B cell (primary cell): ENCODE data around the gene CLCF1. TPM values are rescaled to one million over a fixed set of nuclear protein-coding genes. Genes with fewer than 3 reads are reported as not detected.

ENCODE experiments used
- ATAC-seq: fragments of 200-7000 bp; cut with Tn5 transposase; one replicate; pipeline ENCODE4 v1.10.0; 2021; ENCODE audit warnings: low read depth, mild to moderate bottlenecking, moderate number of reproducible peaks, moderate library complexity
- CTCF ChIA-PET: fragments of 350-600 bp; sonication (Branson Sonifier 250); formaldehyde crosslinking; loops from one replicate; lab custom pipeline; 2021; ENCODE audit warnings: antibody characterized with exemption, inconsistent platforms; lab: Charles Lee
- POLR2A ChIA-PET: fragments of 350-600 bp; sonication (Branson Sonifier 250); formaldehyde crosslinking; loops from one replicate; lab custom pipeline; 2021; ENCODE audit warnings: antibody characterized with exemption; lab: Charles Lee
- DNase-seq: peaks from one replicate; pipeline ENCODE4 v3.0.0; 2013
- H2AFZ ChIP-seq: 2 replicates; pipeline ENCODE4 v1.6.1; 2012; ENCODE audit warnings: mild to moderate bottlenecking, low read depth, low read length; ENCODE audit not compliant: insufficient read depth, poor library complexity, severe bottlenecking
- H3K27ac ChIP-seq, 2 donors: 1 replicate in 1 of 2; 2 replicates in 1 of 2; pipeline ENCODE4 v1.5.1; 2012 to 2013; ENCODE audit warnings: low read length in 2 of 2, mild to moderate bottlenecking in 2 of 2, moderate library complexity in 1 of 2
- H3K27me3 ChIP-seq, 4 experiments: fragments of 200-600 bp in 1 of 4; sonication (generic) in 1 of 4; replicated peaks in 1 of 4; 1 replicate in 2 of 4; 2 replicates in 2 of 4; pipeline versions ENCODE4 v1.6.1 to v1.7.0; 2013 to 2016; ENCODE audit warnings: low read length in 3 of 4, mild to moderate bottlenecking in 2 of 4, mixed read lengths in 1 of 4, moderate library complexity in 1 of 4; ENCODE audit not compliant: insufficient read depth in 4 of 4, control insufficient read depth in 3 of 4; ENCODE audit errors: control extremely low read depth in 1 of 4
- H3K36me3 ChIP-seq, 2 experiments: replicated peaks in 1 of 2; 1 replicate in 1 of 2; 2 replicates in 1 of 2; pipeline versions ENCODE4 v1.6.1 to v1.7.1; 2013; ENCODE audit warnings: low read length in 1 of 2; ENCODE audit not compliant: insufficient read depth in 2 of 2, control insufficient read depth in 1 of 2; ENCODE audit errors: control extremely low read depth in 1 of 2, extremely low read depth in 1 of 2
- H3K4me1 ChIP-seq, 2 donors: fragments of 200-600 bp in 1 of 2; sonication (generic) in 1 of 2; 1 replicate in 1 of 2; 2 replicates in 1 of 2; pipeline versions ENCODE4 v1.5.1 to v1.6.1; 2013 to 2017; ENCODE audit warnings: low read length in 2 of 2; ENCODE audit not compliant: control insufficient read depth in 2 of 2, insufficient read depth in 2 of 2
- H3K4me2 ChIP-seq: replicated peaks from 2 replicates; pipeline ENCODE3; 2012; ENCODE audit warnings: mild to moderate bottlenecking, low read depth, low read length; ENCODE audit not compliant: poor library complexity, severe bottlenecking
- H3K4me3 ChIP-seq, 5 experiments: fragments of 200-600 bp in 1 of 5; sonication (generic) in 1 of 5; 1 replicate in 3 of 5; 2 replicates in 2 of 5; pipeline versions ENCODE4 v1.5.1 to v1.7.0; 2011 to 2016; ENCODE audit warnings: low read length in 4 of 5, mild to moderate bottlenecking in 4 of 5, low read depth in 2 of 5, control low read depth in 1 of 5, moderate library complexity in 1 of 5; ENCODE audit not compliant: insufficient read depth in 1 of 5; ENCODE audit errors: control extremely low read depth in 1 of 5, extremely low read depth in 1 of 5
- H3K79me2 ChIP-seq: fragments of 200-600 bp; sonication (generic); one replicate; pipeline ENCODE4 v1.6.0; 2016; ENCODE audit warnings: low read length; ENCODE audit not compliant: control insufficient read depth, insufficient read depth
- H3K9ac ChIP-seq: fragments of 200-600 bp; sonication (generic); 2 replicates; pipeline ENCODE4 v1.6.1; 2017; ENCODE audit warnings: mild to moderate bottlenecking, low read length, moderate library complexity
- H3K9me3 ChIP-seq, 3 donors: one replicate each; pipeline versions ENCODE4 v1.6.1 to v1.7.1; 2013; ENCODE audit warnings: low read length in 2 of 3; ENCODE audit not compliant: control insufficient read depth in 2 of 3, insufficient read depth in 1 of 3; ENCODE audit errors: control extremely low read depth in 1 of 3
- H4K20me1 ChIP-seq: 2 replicates; pipeline ENCODE4 v1.6.0; 2012; ENCODE audit warnings: mild to moderate bottlenecking, low read length; ENCODE audit not compliant: insufficient read depth, control insufficient read depth, poor library complexity, severe bottlenecking
- H3K27ac Mint-ChIP-seq: one replicate; pipeline ENCODE4 v1.8.0; 2021; ENCODE audit warnings: mixed read lengths
- H3K27me3 Mint-ChIP-seq: one replicate; pipeline ENCODE4 v1.8.0; 2021; ENCODE audit warnings: mixed read lengths
- H3K4me1 Mint-ChIP-seq: one replicate; pipeline ENCODE4 v1.8.0; 2021; ENCODE audit warnings: mixed read lengths
- H3K4me3 Mint-ChIP-seq: one replicate; pipeline ENCODE4 v1.8.0; 2021; ENCODE audit warnings: mixed read lengths
- H3K9me3 Mint-ChIP-seq: one replicate; pipeline ENCODE4 v1.8.0; 2022; ENCODE audit warnings: mixed read lengths; ENCODE audit not compliant: insufficient read depth
- CTCF ChIP-seq: fragments of 200-600 bp; IDR thresholded peaks from one replicate; pipeline ENCODE4 v1.8.0; 2022; ENCODE audit warnings: antibody characterized with exemption, mild to moderate bottlenecking
- EZH2 ChIP-seq: IDR thresholded peaks from 2 replicates; pipeline ENCODE4 v1.6.1; 2012; ENCODE audit warnings: borderline replicate concordance, low read depth, mild to moderate bottlenecking, moderate library complexity, low read length; ENCODE audit not compliant: insufficient read depth, poor library complexity, severe bottlenecking
- WGBS: methylation state at CpG from one replicate; pipeline ENCODE4 v1.1.5; 2013; ENCODE audit warnings: missing lambda C conversion rate; ENCODE audit not compliant: insufficient coverage; 5-methylcytosine and 5-hydroxymethylcytosine counted together
- intact Hi-C: fragments of 100-400 bp; cut with micrococcal nuclease; formaldehyde crosslinking; loops from one replicate; pipeline ENCODE4 v1.10.0; 2022
- polyA plus RNA-seq: library from polyadenylated mRNA; depleted of rRNA; stranded (reverse); fragments of >200 nt; gene quantifications from 2 replicates; pipeline ENCODE4 v1.2.3, GENCODE V29; 2012
- total RNA-seq, 2 donors: library from RNA; stranded (reverse); fragments of 120-200 nt in 1 of 2; gene quantifications; 1 replicate in 1 of 2; 2 replicates in 1 of 2; pipeline versions ENCODE4 v1.2.3 to v1.2.4, GENCODE V29; 2013 to 2022

CLCF1 gene
- total and polyA plus RNA-seq, 2 donors (not counting 1 experiment from before 2014, with no cell fraction given), result 29.1 to 44.6 TPM

- H3K79me2 ChIP-seq, result peaks cover 54% of the 10 kb centered on the region
- Mint-ChIP-seq H3K4me3 (peak overlapping the region; percentile 7), H3K4me1 (peaks cover 49% of the 10 kb centered on the region), H3K9me3 (no peaks in the 10 kb centered on the region), H3K27me3 (no peaks in the 10 kb centered on the region), H3K27ac (peak overlapping the region; percentile 63)
- intact Hi-C loops, result no loop called here
- ChIA-PET CTCF (interaction anchor here (1.2 to 1.8 kb wide), 4 partner anchors 15 to 52 kb away, joined by 3 to 6 read pairs (median 4); no protein-coding TSS in a partner anchor), POLR2A (interaction anchor here (1.0 to 1.4 kb wide), 4 partner anchors 9 to 30 kb away, joined by 3 to 4 read pairs (median 3); partner anchors contain the start of gene RPS6KB2)
- peaks cover 0 to 2% (median 0%) of the 10 kb centered on the region in 3 donors for H3K9me3 ChIP-seq
- H3K4me2 ChIP-seq, result no peak overlapping the region
- peaks cover 30 to 49% of the 10 kb centered on the region in 2 donors for H3K4me1 ChIP-seq
- H3K27ac ChIP-seq, result no peak overlapping the region
- DNase-seq, result no peak
- TF ChIP-seq EZH2, result no peak
- no peak for TF ChIP-seq CTCF
- no peak overlapping the region for H2AFZ ChIP-seq
- no peak for ATAC-seq
- H3K9ac ChIP-seq, result no peak overlapping the region
- H4K20me1 ChIP-seq, result peaks cover 61% of the 10 kb centered on the region
- no peaks in the 10 kb centered on the region for H3K27me3 ChIP-seq
- peaks cover 2 to 49% of the 10 kb centered on the region in 2 experiments for H3K36me3 ChIP-seq
- 93% methylated on average over 19 of the region's 24 CpGs for WGBS
- no peak overlapping the region for H3K4me3 ChIP-seq
Measured at GRCh38 chr11:67397986-67398660, 24.7 kb upstream of the CLCF1 start.

GRCh38 chr11:67397536-67397935, 24.1 kb upstream of the CLCF1 start:
- Mint-ChIP-seq H3K9me3 (no peaks in the 10 kb centered on the region), H3K4me1 (peaks cover 50% of the 10 kb centered on the region), H3K27me3 (no peaks in the 10 kb centered on the region), H3K27ac (peak overlapping the region; percentile 20), H3K4me3 (no peak overlapping the region)
- ChIA-PET POLR2A (interaction anchor here (1.0 to 1.4 kb wide), 4 partner anchors 10 to 31 kb away, joined by 3 to 4 read pairs (median 3); partner anchors contain the start of gene RPS6KB2), CTCF (interaction anchor here (1.2 to 1.8 kb wide), 4 partner anchors 15 to 52 kb away, joined by 3 to 6 read pairs (median 4); no protein-coding TSS in a partner anchor)
- DNase-seq, result no peak
- Histone ChIP-seq H3K36me3 (peaks cover 2 to 49% of the 10 kb centered on the region in 2 experiments), H3K27ac (peak overlapping the region in 1 of 2 donors; percentile 63), H2AFZ (no peak overlapping the region), H3K4me1 (peaks cover 27 to 47% of the 10 kb centered on the region in 2 donors), H4K20me1 (peaks cover 66% of the 10 kb centered on the region), H3K9ac (no peak overlapping the region), H3K79me2 (peaks cover 54% of the 10 kb centered on the region), H3K4me3 (no peak overlapping the region), H3K9me3 (peaks cover 0 to 2% (median 0%) of the 10 kb centered on the region in 3 donors), H3K27me3 (no peaks in the 10 kb centered on the region), H3K4me2 (peak overlapping the region; percentile 26)
- TF ChIP-seq EZH2 (no peak), CTCF (no peak)
- intact Hi-C loops, result no loop called here
- WGBS, result 72% methylated on average over 5 of the region's 6 CpGs
- ATAC-seq, result no peak
